Endothelial cell of umbilical vein (primary cell): ENCODE data around the gene ABCG2. TPM values are rescaled to one million over a fixed set of nuclear protein-coding genes. Genes with fewer than 3 reads are reported as not detected.
A peak's percentile ranks its signal among the peaks of the same experiment; 100 is the strongest.

ENCODE experiments used
- BruUV-seq: library from RNA; stranded (reverse); fragments of 400-500 nt; replicated peaks from 2 replicates; lab custom pipeline; 2021; lab: Mats Ljungman, UMichigan
- CTCF ChIA-PET: fragments of 300-600, 350-600 bp; sonication (Branson Sonifier 250); formaldehyde crosslinking; loops from one replicate; lab custom pipeline; 2021; ENCODE audit warnings: antibody characterized with exemption, inconsistent platforms; lab: Charles Lee
- POLR2A ChIA-PET: fragments of 300-600, 350-600 bp; sonication (Branson Sonifier 250); formaldehyde crosslinking; loops from one replicate; lab custom pipeline; 2021; ENCODE audit warnings: antibody characterized with exemption, inconsistent platforms; lab: Charles Lee
- DNase-seq: peaks from one replicate; pipeline ENCODE4 v3.0.0-alpha.2; 2011; ENCODE audit warnings: low read depth, low spot score
- FAIRE-seq: peaks from 2 replicates; lab custom pipeline; 2011; peaks lifted over from hg19 to GRCh38; lab: Jason Lieb, UNC
- H2AFZ ChIP-seq: 2 replicates; pipeline ENCODE4 v1.6.0; 2012; ENCODE audit warnings: low read depth, low read length, control low read depth, inconsistent platforms
- H3K27ac ChIP-seq: 2 replicates; pipeline ENCODE4 v1.5.1; 2011; ENCODE audit warnings: low read depth, mild to moderate bottlenecking, control low read depth, low read length, moderate library complexity; ENCODE audit not compliant: insufficient read depth
- H3K27me3 ChIP-seq, 2 experiments: 2 replicates each; pipeline versions ENCODE4 v1.6.0 to v1.6.1; 2011; ENCODE audit warnings: low read length in 2 of 2, mixed read lengths in 1 of 2; ENCODE audit not compliant: control insufficient read depth in 2 of 2, insufficient read depth in 2 of 2
- H3K36me3 ChIP-seq, 2 experiments: 2 replicates in 1 of 2; 3 replicates in 1 of 2; pipeline ENCODE4 v1.5.1; 2011; ENCODE audit warnings: low read length in 2 of 2, mild to moderate bottlenecking in 1 of 2, moderate library complexity in 1 of 2; ENCODE audit not compliant: control insufficient read depth in 2 of 2, insufficient read depth in 2 of 2; ENCODE audit errors: extremely low read depth in 1 of 2
- H3K4me1 ChIP-seq: 3 replicates; pipeline ENCODE4 v1.5.1; 2011; ENCODE audit warnings: mild to moderate bottlenecking, low read length; ENCODE audit not compliant: control insufficient read depth, insufficient read depth; ENCODE audit errors: extremely low read depth
- H3K4me2 ChIP-seq: 2 replicates; pipeline ENCODE4 v1.6.1; 2011; ENCODE audit warnings: low read length, control low read depth, mixed read lengths; ENCODE audit not compliant: insufficient read depth
- H3K4me3 ChIP-seq, 3 experiments: fragments of 200-600 bp in 1 of 3; sonication (generic), shearing (Covaris generic) in 1 of 3; replicated peaks in 1 of 3; 2 replicates each; pipeline ENCODE4 v1.5.1; 2011 to 2016; ENCODE audit warnings: control low read depth in 3 of 3, low read length in 3 of 3, mild to moderate bottlenecking in 2 of 3, inconsistent platforms in 1 of 3, low read depth in 1 of 3, moderate library complexity in 1 of 3; ENCODE audit not compliant: insufficient read depth in 1 of 3
- H3K79me2 ChIP-seq: 2 replicates; pipeline ENCODE4 v1.6.0; 2012; ENCODE audit warnings: low read length, inconsistent platforms; ENCODE audit not compliant: control insufficient read depth, insufficient read depth
- H3K9ac ChIP-seq: replicated peaks from 2 replicates; pipeline ENCODE3; 2011; ENCODE audit warnings: low read length, control low read depth; ENCODE audit not compliant: insufficient read depth; ENCODE audit errors: extremely low read depth
- H3K9me1 ChIP-seq: replicated peaks from 3 replicates; pipeline ENCODE4 v1.6.0; 2011; ENCODE audit warnings: mild to moderate bottlenecking, low read length; ENCODE audit not compliant: control insufficient read depth, insufficient read depth; ENCODE audit errors: extremely low read depth
- H3K9me3 ChIP-seq: replicated peaks from 2 replicates; pipeline ENCODE4 v1.5.1; 2012; ENCODE audit warnings: low read length, inconsistent platforms; ENCODE audit not compliant: control insufficient read depth, insufficient read depth
- H4K20me1 ChIP-seq: replicated peaks from 2 replicates; pipeline ENCODE3; 2011; ENCODE audit warnings: mild to moderate bottlenecking, low read length; ENCODE audit not compliant: control insufficient read depth, insufficient read depth; ENCODE audit errors: extremely low read depth
- CTCF ChIP-seq, 2 donors: IDR thresholded peaks; 1 replicate in 1 of 2; 2 replicates in 1 of 2; pipeline ENCODE4 v1.5.1; 2011; ENCODE audit warnings: low read length in 2 of 2, mild to moderate bottlenecking in 2 of 2, moderate library complexity in 2 of 2, control low read depth in 1 of 2, inconsistent platforms in 1 of 2, low read depth in 1 of 2; ENCODE audit not compliant: insufficient read depth in 1 of 2; ENCODE audit errors: extremely low read depth in 1 of 2
- EZH2 ChIP-seq: IDR thresholded peaks from 2 replicates; pipeline ENCODE4 v1.6.1; 2012; ENCODE audit warnings: borderline replicate concordance, low read depth, mild to moderate bottlenecking, moderate library complexity, low read length, inconsistent platforms; ENCODE audit not compliant: severe bottlenecking
- FOS ChIP-seq: IDR thresholded peaks from 2 replicates; pipeline ENCODE4 v1.6.1; 2011; ENCODE audit warnings: mild to moderate bottlenecking, low read length, moderate library complexity, borderline replicate concordance; ENCODE audit not compliant: insufficient read depth
- GATA2 ChIP-seq: IDR thresholded peaks from 2 replicates; pipeline ENCODE4 v1.7.0; 2011; ENCODE audit warnings: low read depth, mild to moderate bottlenecking, moderate library complexity, mixed read lengths, low read length; ENCODE audit not compliant: insufficient read length, insufficient read depth
- JUN ChIP-seq: IDR thresholded peaks from 2 replicates; pipeline ENCODE4 v1.6.1; 2011; ENCODE audit warnings: borderline replicate concordance, low read depth; ENCODE audit not compliant: insufficient read length, insufficient read depth
- MYC ChIP-seq: IDR thresholded peaks from one replicate; pipeline ENCODE4 v1.6.1; 2011; ENCODE audit warnings: mild to moderate bottlenecking, low read depth, low read length
- POLR2AphosphoS5 ChIP-seq: IDR thresholded peaks from 2 replicates; pipeline ENCODE4 v1.6.1; 2012; ENCODE audit warnings: low read depth, mild to moderate bottlenecking, control low read depth, low read length, moderate library complexity; ENCODE audit not compliant: insufficient read depth
- dilution Hi-C: fragments of 300-500 bp; cut with MboI; formaldehyde crosslinking; loops from one replicate; pipeline ENCODE4 v1.15.0; 2019; ENCODE audit warnings: low sequenced_read_pairs; ENCODE audit not compliant: extremely low pct_ligation_motif_present
- intact Hi-C: fragments of 100-400 bp; cut with micrococcal nuclease; formaldehyde crosslinking; loops from one replicate; pipeline ENCODE4 v1.10.0; 2022
- polyA plus RNA-seq, 4 experiments: library from polyadenylated mRNA; depleted of rRNA in 3 of 4; stranded (reverse) in 3 of 4; unstranded in 1 of 4; fragments of >200 nt; gene quantifications; 2 replicates each; pipeline versions ENCODE4 v1.2.1 to v1.2.3, GENCODE V29; 2011 to 2012; ENCODE audit warnings: missing spikeins in 1 of 4
- total RNA-seq: library from RNA; stranded (reverse); gene quantifications from 2 replicates; pipeline ENCODE4 v1.2.3, GENCODE V29; 2021

Gene ABCG2
- total and polyA plus RNA-seq, 2 donors (not counting 3 experiments of a cell fraction or from before 2014, with no cell fraction given), result 3.4 to 5.0 TPM

GRCh38 chr4:88137112-88137511 is 21.3 kb downstream of the ABCG2 start:
- Histone ChIP-seq H3K9me3 (no peaks in the 10 kb centered on the region), H3K27ac (no peak overlapping the region), H2AFZ (no peak overlapping the region), H3K4me1 (peaks cover 6% of the 10 kb centered on the region), H3K36me3 (no peaks in the 10 kb centered on the region), H3K9ac (no peak overlapping the region), H4K20me1 (no peaks in the 10 kb centered on the region), H3K79me2 (no peaks in the 10 kb centered on the region), H3K4me2 (no peak overlapping the region), H3K9me1 (no peaks in the 10 kb centered on the region), H3K4me3 (no peak overlapping the region), H3K27me3 (no peaks in the 10 kb centered on the region)
- POLR2A ChIA-PET, result no interaction called here
- intact Hi-C loops, result no loop called here
- BruUV-seq, result no TSS peak
- FAIRE-seq (no peak), DNase-seq (no peak)
- TF ChIP-seq FOS, result peak; percentile 21
- no peak for TF ChIP-seq GATA2
- dilution Hi-C loops, result no loop called here
- CTCF ChIA-PET, result no interaction called here

GRCh38 chr4:88136249-88136648 is 22.2 kb downstream of the ABCG2 start:
- intact Hi-C loops, result no loop called here
- Histone ChIP-seq H3K9me1 (no peaks in the 10 kb centered on the region), H2AFZ (no peak overlapping the region), H3K79me2 (no peaks in the 10 kb centered on the region), H3K4me1 (peaks cover 6% of the 10 kb centered on the region), H3K27ac (no peak overlapping the region), H4K20me1 (no peaks in the 10 kb centered on the region), H3K9me3 (no peaks in the 10 kb centered on the region), H3K36me3 (no peaks in the 10 kb centered on the region), H3K4me2 (no peak overlapping the region), H3K27me3 (no peaks in the 10 kb centered on the region), H3K9ac (no peak overlapping the region), H3K4me3 (no peak overlapping the region)
- ChIA-PET CTCF (no interaction called here), POLR2A (no interaction called here)
- no TSS peak for BruUV-seq
- DNase-seq (no peak), FAIRE-seq (no peak)
- dilution Hi-C loops, result no loop called here
- TF ChIP-seq CTCF (IDR thresholded peaks at IDR 0.05; ENCODE audit: extremely low read depth in 1 of 2, insufficient read depth in 1 of 2, low read depth in 1 of 2, low read length in 2 of 2), result no peak
- no peak for TF ChIP-seq POLR2AphosphoS5
- no peak for TF ChIP-seq EZH2
- TF ChIP-seq JUN, result no peak
- TF ChIP-seq MYC, result no peak
- no peak for TF ChIP-seq GATA2
